ENCODE results near the gene OLIG1.
A peak's percentile ranks its signal among the peaks of the same experiment; 100 is the strongest.

OLIG1 gene

DNA sequence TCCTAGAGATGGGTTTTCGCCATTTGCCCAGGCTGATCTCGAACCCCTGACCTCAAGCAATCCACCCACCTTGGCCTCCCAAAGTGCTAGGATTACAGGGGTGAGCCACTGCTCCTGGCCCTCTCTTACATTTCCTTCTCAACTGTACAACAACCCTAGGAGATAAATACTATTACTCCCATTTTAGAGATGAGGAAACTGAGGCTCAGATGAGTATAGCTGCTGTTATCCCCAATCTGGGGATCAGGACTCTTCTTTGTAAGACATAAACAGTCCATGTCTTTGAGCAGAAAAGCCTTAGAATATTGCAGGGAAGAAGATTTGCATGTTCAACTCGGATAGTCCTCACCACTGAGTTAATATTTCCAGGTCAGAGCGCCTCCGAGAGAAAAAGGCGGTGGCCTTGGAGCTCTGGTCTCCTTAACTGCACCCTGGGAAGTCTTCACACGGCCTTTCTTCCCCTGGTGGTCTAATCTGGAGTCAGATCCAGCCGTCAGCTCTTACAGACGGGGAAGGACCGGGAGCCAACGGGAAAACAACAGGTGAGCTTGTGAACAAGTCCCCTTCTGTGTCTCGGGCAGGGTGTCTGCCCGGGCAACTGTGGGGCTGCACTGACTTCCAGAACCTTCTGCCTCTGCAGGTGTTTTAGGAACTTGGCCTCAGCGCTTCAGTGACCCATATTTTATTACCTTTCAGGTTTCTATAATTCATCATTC, 5.9 kb upstream of the OLIG1 start:
- DNase-seq, result no peak

DNA sequence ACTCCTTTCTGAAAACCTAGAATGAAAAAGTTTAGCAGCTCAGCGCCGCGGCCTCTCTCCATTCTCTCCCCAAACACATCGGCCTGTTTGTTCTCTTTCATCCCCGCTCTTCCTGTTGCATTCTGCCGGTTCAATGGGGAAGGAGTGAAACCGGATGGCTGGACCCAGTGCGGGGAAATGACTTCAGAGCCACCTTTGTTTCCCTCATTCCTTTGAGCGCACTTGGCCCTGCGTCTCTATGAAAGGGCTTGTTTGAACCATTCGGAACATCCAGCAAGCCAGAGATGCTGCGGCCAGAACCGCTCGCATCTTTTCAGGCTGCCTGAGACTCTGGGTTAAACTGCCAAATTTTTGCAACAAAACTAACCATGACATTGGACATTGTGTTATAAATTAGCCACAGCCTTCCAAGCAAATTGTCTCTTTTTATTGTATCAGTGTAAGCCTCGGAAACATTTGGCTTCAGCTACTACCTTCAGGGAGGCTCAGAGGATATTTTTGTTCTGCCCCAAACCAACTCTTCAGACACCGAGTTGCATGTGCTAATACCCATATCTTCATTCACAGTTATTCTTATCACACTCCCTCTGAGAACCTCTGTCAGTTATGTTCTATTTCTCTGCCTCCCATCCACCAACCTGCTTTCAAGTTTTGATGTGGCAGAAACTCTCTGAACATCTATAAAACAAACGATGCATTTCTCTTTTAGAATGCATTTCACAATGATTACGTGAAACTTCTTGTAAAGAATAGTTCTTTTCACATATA, 5.1 kb upstream of the OLIG1 start:
- no peak for DNase-seq

DNA sequence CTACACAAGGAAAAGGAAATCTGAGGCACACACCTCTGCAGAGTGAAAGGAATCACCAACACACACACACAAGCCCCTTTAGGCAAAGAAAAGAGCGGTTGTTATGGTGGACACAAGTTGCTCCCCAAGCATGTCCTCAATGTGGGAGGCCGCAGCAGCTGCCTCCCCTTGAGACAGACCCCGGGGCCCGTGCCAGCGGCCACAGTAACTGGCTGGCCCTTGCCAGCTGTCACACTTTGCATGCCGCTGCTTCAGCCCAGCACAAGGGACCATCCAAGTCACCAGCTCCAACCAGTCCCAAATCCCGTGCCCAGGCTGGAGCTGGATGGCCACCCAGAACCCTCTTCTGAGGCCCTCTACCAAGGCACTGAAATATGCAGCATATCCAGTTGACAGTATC, 2.9 kb upstream of the OLIG1 start:
- no peak for DNase-seq

DNA sequence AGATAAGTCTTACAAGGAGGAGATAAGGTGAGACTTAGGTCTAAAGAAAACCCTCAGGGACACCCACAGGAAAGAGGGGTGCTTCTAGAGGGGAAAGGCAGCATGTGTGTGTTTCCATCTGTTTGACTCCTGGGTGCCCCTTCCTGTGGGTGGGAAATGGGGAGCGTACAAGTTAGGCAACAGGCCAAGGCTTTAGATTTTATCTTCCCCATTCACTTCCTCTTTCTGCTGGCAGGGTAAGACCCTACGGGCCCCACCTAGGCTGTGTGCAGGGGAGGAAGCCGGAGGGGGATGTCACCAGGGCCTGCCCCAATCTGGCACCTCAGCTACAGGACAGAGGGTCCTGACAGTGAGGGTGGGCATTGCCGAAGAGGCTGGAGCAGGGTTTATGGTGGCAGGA, 2.5 kb upstream of the OLIG1 start:
- DNase-seq, result no peak

DNA sequence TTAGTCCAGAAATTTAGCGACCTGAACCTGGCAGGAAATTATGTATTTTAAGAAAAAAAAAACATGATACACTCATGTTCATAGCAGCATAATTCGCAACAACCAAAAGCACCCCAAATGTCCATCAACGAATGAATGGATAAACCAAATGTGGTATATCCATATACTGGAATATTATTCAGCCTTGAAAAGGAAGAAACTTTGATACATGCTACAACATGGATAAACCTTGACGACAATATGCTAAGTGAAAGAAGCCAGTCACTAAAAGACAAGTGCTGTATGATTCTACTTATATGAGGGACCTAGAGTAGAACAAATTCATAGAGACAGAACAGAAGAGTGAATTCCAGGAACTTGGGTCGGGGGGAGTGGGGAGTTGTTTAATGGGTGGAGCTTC, 698 bp upstream of the OLIG1 start:
- no peak for DNase-seq

DNA sequence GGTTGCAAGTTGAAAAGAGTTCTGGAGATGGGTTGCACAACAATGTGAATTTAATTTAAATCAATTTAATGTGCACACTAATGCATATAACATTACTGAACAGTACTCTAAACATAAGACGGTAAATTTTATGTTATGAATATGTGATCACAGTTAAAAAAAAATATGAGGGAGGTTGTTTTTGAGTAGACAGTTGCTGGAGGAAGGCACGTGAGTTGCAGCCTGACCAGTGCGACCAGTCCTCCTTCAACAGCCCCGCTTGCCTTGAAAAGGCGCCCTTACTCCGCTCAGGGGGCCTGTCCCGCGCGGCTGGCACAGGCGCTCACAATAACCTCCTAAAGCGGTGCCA, 322 bp upstream of the OLIG1 start:
- DNase-seq, result no peak

DNA sequence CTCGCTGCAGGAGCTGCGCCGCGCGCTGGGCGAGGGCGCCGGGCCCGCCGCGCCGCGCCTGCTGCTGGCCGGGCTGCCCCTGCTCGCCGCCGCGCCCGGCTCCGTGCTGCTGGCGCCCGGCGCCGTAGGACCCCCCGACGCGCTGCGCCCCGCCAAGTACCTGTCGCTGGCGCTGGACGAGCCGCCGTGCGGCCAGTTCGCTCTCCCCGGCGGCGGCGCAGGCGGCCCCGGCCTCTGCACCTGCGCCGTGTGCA, 730 bp downstream of the OLIG1 start:
- no peak for DNase-seq

DNA sequence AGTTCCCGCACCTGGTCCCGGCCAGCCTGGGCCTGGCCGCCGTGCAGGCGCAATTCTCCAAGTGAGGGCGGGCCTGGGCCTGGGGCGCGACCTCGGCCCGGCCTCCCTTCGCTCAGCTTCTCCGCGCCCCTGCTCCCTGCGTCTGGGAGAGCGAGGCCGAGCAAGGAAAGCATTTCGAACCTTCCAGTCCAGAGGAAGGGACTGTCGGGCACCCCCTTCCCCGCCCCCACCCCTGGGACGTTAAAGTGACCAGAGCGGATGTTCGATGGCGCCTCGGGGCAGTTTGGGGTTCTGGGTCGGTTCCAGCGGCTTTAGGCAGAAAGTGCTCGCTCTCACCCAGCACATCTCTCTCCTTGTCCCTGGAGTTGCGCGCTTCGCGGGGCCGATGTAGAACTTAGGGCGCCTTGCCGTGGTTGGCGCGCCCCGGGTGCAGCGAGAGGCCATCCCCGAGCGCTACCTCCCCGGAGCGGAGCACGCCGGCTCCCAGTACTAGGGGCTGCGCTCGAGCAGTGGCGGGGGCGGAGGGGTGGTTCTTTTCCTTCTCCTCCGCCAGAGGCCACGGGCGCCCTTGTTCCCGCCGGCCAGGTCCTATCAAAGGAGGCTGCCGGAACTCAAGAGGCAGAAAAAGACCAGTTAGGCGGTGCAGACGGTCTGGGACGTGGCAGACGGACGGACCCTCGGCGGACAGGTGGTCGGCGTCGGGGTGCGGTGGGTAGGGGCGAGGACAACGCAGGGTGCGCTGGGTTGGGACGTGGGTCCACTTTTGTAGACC, 1.2 kb downstream of the OLIG1 start:
- DNase-seq, result peak; percentile 52

DNA sequence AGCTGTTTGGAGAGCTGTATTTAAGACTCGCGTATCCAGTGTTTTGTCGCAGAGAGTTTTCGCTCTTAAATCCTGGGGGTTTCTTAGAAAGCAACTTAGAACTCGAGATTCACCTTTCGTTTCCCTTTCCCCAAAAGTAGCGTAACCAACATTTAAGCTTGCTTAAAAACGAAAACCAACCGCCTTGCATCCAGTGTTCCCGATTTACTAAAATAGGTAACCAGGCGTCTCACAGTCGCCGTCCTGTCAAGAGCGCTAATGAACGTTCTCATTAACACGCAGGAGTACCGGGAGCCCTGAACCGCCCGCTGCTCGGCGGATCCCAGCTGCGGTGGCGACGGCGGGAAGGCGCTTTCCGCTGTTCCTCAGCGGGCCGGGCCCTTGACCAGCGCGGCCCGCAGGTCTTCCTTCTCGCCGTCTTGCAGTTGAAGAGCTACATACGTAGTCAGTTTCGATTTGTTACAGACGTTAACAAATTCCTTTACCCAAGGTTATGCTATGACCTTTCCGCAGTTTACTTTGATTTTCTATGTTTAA, 1.9 kb downstream of the OLIG1 start:
- DNase-seq, result no peak

DNA sequence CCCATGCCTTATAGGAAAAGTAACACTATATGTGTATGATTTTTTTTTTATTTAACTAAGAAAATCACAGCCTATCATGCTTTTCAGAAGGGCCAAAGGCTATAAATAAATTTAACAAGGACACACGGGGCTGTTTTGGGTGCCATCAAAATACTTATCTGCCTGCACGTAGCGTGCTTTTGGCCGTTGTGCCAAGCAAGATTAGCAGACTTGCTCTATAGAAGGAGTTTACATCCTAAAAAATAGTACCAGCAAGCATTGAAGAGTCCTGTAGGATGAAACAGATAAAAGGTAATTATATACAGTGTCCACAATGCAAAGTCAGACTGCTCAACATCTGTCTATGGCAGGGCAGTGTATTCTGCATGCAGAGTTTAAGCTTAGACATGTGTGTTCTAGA, 3.7 kb downstream of the OLIG1 start:
- no peak for DNase-seq

DNA sequence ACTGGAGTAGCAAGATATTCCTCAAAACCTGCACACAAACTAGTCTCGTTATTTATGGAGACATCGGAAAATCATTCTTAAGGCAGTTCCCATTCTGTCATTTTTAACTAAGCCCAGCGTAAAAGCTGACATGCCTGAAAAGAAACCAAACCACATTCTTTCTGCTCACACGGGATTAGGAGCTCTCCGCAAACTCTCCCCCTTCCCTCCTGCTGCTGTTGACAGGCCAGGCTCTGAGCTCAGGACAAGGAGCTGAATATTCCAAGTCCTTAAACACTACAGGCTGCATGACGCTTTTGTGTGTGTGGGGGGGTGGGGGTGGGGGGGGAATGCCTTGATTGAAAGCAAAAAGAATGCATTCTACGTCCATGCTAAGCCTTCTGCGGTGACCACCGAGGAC, 5.2 kb downstream of the OLIG1 start:
- no peak for DNase-seq

DNA sequence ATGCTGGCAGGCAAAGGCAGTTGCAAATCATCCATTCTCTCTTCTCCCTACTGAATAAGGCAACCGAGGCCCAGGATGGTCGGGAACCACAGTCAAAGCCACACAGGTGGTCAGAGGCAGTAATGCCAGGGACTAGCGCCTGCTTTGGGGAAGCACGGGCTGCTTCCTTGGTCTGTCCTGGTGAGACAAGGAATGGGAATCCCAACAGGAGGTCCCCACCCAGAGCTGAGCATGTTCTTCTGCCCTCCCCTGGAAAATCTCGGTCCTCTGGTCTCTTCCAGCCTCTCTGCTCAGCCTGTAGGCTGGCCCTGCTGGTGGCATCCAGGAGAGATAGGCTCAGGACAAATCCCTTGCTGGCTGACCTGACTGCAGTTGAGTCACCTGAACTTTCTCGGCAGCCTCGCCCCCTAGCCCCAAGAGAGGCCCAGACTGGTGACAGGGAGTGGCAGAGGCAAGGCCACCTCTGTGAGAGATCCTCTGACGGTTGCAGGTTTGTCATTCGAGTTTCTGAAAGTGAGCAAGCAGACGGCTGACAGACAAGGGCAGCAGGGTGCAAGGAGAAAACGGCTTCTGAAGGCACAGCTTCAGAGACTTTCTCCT, 5.8 kb downstream of the OLIG1 start:
- DNase-seq, result no peak

DNA sequence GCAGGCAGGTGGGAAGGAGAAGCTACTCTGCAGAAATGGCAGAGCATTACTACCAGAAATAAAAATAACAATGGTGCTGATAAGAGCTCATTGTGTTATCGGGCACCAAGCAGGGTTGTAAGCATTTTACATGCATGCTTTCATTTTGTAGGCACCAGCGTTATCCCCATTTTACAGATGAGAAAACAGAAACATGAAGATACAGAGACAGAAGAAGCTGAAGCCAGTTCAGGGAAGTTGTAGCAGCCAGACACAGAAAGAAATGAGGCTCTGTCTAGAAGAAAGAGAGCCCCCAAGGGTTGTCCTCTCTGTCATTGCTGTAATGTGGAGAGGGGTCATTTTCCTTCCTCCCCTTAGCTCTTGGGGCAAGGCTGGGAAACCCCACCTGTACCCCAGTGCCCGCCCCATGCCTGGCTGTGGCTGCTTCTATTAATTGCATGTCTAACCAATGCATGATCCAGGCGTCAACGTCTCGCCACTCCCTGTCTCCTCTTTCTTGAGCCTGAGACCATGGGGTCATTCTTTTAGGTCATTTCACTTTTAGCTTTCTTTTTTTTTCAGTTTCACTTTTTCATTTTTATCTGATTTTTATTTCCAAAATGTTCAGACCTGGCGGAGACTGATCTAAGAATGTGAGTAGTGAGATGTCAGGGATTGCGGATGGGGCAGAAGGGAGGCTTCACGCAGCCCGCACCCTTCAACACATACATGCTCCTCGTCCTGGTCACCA, 6.8 kb downstream of the OLIG1 start:
- DNase-seq, result no peak

DNA sequence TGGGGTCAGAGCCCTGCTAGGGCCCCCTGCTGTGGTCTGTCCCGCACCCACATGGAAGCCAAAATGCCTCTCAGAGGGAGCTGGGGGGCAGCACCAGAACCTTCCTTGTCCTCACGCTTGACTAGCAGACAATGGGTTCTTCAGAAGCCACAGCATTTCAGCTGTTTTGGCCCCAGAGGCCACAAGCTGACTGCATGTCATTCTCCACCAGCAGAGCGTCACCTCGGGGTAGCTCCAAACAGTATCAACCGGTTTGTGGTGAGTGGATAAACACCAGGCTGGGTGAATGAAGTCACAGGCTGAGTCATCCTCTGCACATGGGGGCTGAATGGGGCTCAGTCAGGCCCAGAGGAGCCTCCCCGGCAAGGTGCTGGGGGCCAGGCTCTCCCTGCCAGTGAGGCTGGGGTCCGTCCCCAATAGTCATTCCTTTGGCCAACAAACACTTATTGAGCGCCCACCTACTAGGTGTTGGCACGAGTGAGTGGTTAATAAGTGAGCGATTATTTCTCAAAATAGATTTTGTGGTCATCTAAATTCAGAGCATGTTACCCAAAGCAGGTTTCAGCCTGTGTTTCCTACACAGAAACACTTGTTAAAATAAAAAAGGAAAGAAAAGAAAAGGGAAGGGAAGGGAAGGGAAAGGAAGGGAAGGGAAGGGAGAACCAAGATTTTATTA, 9.1 kb downstream of the OLIG1 start:
- peak; percentile 29 for DNase-seq

DNA sequence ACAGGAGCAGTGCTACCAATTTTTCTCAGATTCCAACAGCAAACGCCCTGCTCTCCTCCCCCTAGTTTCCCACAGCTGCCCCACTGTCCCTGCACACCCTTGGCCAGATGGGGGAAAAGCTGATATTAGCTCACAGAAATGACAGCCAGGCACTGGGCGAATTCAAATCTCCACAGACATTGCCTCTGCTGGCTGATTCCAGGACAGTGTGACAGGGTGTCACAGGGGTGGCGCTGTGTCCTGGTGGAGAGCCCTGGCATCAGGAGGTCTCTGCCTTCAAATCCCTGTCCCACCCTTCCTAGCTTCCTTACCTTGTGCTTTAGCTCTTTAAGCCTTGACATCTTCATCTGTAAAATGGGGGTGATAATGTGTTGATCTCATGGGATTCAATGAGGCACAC, 10.4 kb downstream of the OLIG1 start:
- DNase-seq, result peak; percentile 16

DNA sequence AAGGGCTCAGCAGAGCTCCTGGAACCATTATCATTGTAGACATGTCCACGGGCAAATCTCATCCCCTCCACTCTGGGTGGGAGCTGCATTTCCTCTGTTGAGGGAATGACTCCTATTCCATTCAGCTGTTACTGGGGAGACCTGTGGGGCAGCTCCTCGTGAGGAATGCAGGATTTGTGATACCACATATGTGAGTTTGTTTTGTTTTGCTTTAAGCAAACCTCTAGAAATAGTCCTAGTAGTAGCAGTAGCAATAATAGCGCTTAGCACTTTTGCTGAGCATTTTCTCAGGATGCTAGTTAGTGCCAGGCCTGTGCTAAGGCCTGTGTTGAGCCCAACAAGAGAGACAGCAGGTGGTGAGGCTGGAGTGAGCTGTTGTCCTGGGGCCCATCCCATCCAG, 10.8 kb downstream of the OLIG1 start:
- DNase-seq, result no peak

DNA sequence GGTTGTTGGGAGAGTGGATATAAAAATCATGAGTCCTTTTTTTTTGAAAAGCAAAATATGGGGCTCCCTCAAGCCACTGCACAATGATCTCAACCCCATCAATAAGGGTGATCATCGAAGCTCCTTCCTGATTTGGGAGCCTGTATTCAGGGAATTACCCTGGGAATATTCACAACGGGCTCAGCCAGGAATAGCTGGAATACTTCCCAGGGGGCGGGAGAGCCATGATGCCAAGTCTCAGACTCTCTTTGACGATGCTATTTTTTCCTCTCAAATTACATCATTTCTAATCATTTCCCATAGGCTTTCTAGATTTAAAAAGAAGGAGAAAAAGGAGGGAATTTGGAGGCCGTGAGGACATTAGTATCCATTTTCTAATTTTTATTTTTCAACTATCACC, 18.4 kb downstream of the OLIG1 start:
- peak; percentile 28 for DNase-seq

DNA sequence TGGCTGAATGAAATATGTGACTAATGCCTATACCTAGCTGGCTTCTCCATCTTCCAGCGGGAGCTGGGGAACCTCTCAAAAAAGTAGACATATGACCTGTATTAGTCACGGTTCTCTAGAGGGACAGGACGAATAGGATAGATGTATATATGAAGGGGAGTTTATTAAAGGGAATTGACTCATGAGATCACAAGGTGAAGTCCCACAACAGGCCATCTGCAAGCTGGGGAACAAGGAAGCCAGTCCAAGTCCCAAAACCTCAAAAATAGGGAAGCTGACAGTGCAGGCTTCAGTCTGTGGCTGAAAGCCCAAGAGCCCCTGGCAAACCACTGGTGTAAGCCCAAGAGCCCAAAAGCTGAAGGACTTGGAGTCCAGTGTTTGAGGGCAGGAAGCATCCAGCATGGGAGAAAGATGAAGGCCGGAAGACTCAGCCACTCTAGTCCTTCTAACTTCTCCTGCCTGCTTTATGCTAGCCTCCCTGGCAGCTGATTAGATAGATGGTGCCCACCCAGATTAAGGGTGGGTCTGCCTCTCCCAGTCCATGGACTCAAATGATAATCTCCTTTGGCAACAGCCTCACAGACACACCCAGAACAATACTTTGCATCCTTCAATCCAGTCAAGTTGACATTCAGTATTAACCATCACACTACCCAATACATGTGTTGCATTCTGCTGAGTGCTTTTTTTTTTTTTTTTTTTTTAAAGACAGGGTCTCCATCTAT, 19.6 kb downstream of the OLIG1 start:
- no peak for DNase-seq

DNA sequence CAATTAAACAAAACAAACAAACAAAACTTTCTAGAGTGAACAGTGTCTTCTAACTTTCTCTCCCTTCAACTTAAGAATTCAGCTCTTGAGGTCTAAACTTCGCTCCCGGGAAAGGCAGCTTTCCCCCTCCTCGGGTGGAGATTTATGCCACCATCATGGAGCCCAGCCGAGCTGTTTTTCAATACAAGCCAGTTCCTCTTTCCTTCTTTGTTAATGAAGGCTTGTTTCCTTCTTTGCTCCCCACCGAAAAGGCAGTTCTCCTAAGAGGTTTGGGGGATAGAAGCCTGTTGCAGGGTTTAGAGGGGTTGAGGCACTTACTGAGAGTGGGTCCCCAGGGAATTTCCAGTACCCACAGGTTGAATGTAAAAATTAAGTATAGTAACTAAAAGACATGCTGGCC, 26.5 kb downstream of the OLIG1 start:
- DNase-seq, result no peak

DNA sequence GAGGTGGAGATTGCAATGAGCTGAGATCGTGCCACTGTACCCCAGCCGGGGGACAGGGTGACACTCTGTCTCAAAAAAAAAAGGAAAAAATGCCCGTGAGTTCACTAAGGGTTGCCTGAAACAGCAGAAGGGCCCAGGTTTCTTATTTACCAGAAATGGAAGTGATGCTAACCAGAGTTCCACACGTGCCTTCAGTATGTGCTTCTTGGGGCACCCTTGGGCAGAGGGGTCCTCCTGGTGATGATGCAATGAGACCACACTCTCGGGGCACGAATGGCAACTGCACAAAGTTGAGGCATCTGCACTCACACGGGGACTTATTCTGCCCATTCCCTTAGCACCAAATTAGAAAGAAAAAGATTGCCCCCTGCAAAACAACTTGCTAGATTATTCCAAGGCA, 29.2 kb downstream of the OLIG1 start:
- no peak for DNase-seq

DNA sequence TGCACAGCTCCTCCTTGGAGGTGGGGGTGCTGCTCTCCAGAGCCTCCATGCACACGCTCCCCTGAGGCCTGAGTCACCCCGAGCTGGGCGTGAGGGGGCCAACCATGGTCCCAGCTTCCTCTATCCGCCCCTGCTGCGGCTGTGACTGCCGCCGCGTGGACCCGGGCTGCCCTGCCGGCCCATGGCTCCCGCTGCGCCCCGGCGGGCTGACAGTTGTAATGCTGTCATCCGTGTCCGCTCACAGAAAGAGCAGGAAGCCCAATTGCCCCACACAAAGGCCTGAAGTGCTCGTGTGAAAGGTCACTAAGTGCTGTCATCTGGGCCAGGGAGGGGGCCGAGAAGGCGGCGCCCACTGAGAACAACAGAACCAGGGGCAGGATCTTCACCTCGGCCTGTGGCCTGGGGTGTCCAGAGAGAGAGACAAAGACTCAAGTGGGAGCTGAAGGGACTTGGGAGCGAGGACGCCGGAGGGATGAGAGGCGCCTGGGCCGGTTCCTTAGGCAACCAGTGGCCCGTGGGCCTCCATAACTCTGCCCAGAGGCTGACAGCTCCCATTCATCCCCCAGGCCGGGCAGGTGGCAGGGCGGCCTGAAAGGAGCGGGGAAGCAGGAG, 31.5 kb downstream of the OLIG1 start:
- no peak for DNase-seq
